A549 (cell line): ENCODE data around the gene HMCN1.

Source experiments
- CBX8 ChIP-seq: fragments of 200-600 bp; sonication (generic); IDR thresholded peaks from 2 replicates; pipeline ENCODE4 v1.6.1; 2016
- CTCF ChIP-seq: fragments of >200 bp; sonication (Bioruptor Twin); formaldehyde crosslinking; IDR thresholded peaks from 3 replicates; pipeline ENCODE4 v1.5.1; 2016
- EP300 ChIP-seq, 2 experiments: fragments of >200 bp; sonication (Bioruptor Twin); formaldehyde crosslinking; IDR thresholded peaks; 2 replicates in 1 of 2; 3 replicates in 1 of 2; pipeline ENCODE4 v1.6.1; 2016 to 2017
- GATA3 ChIP-seq: IDR thresholded peaks from 2 replicates; pipeline ENCODE4 v1.6.1; 2012; ENCODE audit warnings: borderline replicate concordance
- JUN ChIP-seq, 2 experiments: fragments of >200 bp; sonication (Bioruptor Twin); formaldehyde crosslinking; IDR thresholded peaks; 2 replicates in 1 of 2; 3 replicates in 1 of 2; pipeline ENCODE4 v1.6.1; 2016 to 2017
- MAFK ChIP-seq: fragments of 450-650 bp; IDR thresholded peaks from 2 replicates; pipeline ENCODE4 v1.6.1; 2014; ENCODE audit not compliant: partially characterized antibody
- MYC ChIP-seq: IDR thresholded peaks from 2 replicates; pipeline ENCODE4 v1.6.1; 2012; ENCODE audit warnings: mild to moderate bottlenecking, inconsistent platforms, low read length, improper control_type of control experiment, borderline replicate concordance
- NPAS2 ChIP-seq: fragments of 250-450 bp; sonication (Bioruptor Pico); IDR thresholded peaks from 2 replicates; pipeline ENCODE4 v1.8.0; 2022; ENCODE audit warnings: mild to moderate bottlenecking, moderate library complexity, borderline replicate concordance
- PHF8 ChIP-seq: fragments of 200-600 bp; sonication (generic); IDR thresholded peaks from 2 replicates; pipeline ENCODE4 v1.6.1; 2016; ENCODE audit warnings: low read depth, mild to moderate bottlenecking, antibody characterized with exemption, moderate library complexity, borderline replicate concordance
- RAD21 ChIP-seq, 2 experiments: fragments of >200 bp in 1 of 2; sonication (Bioruptor Twin) in 1 of 2; formaldehyde crosslinking in 1 of 2; IDR thresholded peaks in 1 of 2; conservative IDR thresholded peaks in 1 of 2; 2 replicates in 1 of 2; 3 replicates in 1 of 2; pipeline ENCODE4 v1.6.1; 2012 to 2018; ENCODE audit warnings: inconsistent platforms in 1 of 2
- USF2 ChIP-seq: fragments of 450-650 bp; IDR thresholded peaks from 2 replicates; pipeline ENCODE4 v1.6.1; 2014; ENCODE audit warnings: antibody characterized with exemption
- ZC3H11A ChIP-seq: fragments of 450-650 bp; IDR thresholded peaks from 2 replicates; pipeline ENCODE4 v1.6.1; 2014; ENCODE audit warnings: antibody characterized with exemption, mild to moderate bottlenecking

GRCh38 chr1:186076006-186076405 lies 341.8 kb downstream of the HMCN1 start:
- no peak for TF ChIP-seq CBX8
- TF ChIP-seq NPAS2, result no peak
- no peak for TF ChIP-seq EP300 (IDR thresholded peaks at IDR 0.05)
- no peak for TF ChIP-seq MYC
- no peak for TF ChIP-seq PHF8
- no peak for TF ChIP-seq CTCF
- TF ChIP-seq RAD21 (conservative IDR thresholded peaks at IDR 0.05 in 1 of 2, IDR thresholded peaks at IDR 0.05 in 1 of 2), result no peak
- no peak for TF ChIP-seq JUN (IDR thresholded peaks at IDR 0.05)
- no peak for TF ChIP-seq GATA3
- no peak for TF ChIP-seq USF2
- no peak for TF ChIP-seq MAFK
- no peak for TF ChIP-seq ZC3H11A
